Effector CD8-positive, alpha-beta T cell (primary cell): ENCODE data around the gene ST3GAL3.

Source experiments
- DNase-seq: peaks from one replicate; lab custom pipeline; 2025; lab: John Stamatoyannopoulos, UW
- total RNA-seq, 4 experiments: gene quantifications; one replicate each; lab custom pipeline; 2026; lab: John Stamatoyannopoulos, UW

Gene ST3GAL3, protein sequence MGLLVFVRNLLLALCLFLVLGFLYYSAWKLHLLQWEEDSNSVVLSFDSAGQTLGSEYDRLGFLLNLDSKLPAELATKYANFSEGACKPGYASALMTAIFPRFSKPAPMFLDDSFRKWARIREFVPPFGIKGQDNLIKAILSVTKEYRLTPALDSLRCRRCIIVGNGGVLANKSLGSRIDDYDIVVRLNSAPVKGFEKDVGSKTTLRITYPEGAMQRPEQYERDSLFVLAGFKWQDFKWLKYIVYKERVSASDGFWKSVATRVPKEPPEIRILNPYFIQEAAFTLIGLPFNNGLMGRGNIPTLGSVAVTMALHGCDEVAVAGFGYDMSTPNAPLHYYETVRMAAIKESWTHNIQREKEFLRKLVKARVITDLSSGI
- total RNA-seq: 4.1 to 9.6 (median 5.8) reads per million in 4 experiments

DNA sequence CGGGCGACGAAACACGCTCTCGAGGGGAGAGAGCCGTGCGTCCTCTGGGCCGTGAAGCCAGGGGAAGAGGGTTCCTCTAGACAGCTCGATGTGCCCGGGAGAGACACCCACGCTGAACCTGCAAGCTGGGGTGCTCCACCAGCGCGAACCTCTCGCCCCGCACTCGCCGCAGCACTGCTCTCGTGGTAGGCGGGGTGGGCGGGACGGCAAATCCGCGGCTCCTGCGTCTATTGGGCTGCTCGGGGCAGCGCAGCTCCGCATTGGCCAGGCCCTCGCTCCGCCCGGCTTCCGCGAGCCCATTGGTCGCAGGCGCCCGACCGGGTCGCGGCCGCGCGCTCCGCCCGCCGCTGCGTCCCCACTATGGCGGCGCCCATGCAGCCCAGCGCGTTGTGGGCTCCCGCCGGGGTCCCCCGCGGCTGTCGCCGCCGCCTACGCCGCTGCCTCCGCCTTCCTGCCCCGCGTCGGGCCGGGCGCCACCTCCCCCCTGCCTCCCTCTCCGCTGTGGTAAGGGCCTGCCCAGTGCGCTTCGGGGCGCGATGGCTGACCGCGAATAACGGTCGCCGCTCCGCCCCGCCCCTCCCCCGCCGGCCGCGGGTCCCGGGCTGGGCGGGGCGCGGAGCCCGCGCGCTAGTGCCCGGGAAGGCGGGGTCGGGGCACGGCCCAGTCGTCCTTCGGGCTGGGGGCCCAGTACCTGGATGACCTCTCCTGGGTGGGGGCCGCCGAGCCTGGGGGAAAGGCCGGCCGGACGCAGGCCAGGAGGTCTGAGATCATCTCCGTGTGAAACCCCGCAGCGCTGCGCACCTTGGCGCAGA, at the start of gene ST3GAL3:
ST3GAL3 (plus strand) TSS at position 347 of the 812 bp plus-strand sequence. CDS start 28,727 bp downstream, outside the sequence.
- DNase-seq: peak; percentile 80

DNA sequence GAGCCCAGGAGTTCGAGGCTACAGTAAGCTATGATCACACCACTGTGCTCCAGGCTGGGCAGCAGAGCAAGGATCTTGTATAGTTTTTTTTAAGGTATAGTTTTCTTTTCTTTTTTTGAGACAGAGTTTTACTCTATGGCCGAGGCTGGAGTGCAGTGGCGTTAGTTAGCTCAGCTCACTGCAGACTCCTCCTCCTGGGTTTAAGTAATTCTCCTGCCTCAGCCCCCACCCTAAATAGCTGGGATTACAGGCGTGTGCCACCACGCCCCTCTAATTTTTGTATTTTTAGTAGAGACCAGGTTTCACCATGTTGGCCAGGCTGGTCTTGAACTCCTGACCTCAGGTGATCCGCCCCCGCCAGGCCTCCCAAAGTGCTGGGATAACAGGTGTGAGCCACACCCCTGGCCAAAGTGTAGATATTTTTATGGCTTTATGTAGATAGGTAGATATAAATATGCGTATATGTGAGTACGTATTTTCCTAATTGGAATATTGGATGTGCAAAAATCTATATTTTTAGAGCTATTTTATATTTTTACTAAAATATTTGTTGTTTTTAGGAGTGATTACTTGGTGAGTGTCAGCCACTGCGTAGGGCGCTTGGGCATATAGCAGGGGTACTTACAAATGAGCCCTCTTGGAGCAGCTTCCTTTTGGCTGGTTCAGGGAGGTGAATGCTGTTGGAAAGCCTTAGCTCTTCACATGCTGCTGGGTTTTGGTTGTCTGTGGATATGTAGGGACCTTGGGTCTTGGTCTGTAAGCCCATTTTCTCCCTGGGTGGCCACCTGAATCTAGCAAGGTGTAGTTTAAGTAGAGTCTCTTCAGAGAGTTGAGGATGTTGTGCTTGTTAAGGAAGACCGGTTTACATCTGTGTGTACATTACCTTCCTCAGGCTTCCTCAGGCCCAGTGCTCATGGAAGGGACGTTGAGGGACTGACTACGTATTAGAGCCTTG, 47.8 kb upstream of the ST3GAL3 start:
- DNase-seq: no peak

DNA sequence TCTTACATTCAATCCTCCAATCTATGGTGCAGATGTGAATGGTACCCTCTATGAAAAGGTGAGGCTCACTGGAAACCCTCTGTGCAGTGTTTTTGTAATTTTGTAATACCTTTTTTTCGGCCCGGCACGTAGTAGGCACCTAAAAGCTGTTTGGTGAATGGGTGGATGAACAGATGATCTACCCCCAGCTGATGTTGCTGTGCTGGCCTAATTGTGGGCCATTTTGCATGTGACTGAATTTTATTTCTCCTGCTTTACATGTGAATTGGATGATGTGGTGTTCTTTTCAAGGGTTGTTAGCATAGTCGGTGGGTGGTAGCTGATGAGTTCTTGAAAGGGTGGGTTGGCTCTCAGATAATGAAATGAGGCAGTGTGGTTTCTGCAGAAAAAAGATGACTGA, 47.0 kb upstream of the ST3GAL3 start:
- DNase-seq: no peak

DNA sequence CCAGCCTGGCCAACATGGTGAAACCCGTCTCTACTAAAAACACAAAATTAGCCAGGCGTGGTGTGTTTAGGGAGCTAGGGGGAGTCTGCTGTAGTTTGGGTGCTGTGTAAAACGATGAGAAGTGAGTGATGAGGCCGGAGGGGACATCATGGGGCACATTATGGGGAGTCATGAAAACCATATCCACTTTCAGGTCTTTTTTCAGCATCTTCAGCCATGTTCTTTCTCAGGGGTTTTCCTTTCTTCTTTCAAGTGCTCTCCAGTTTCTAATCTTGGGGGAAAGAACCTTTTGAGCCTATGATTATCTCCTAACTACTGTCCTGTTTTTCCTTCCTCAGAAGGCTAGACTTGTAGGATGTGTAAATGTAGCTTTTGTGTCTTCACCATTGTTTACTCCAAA, 43.0 kb upstream of the ST3GAL3 start:
- DNase-seq: no peak

DNA sequence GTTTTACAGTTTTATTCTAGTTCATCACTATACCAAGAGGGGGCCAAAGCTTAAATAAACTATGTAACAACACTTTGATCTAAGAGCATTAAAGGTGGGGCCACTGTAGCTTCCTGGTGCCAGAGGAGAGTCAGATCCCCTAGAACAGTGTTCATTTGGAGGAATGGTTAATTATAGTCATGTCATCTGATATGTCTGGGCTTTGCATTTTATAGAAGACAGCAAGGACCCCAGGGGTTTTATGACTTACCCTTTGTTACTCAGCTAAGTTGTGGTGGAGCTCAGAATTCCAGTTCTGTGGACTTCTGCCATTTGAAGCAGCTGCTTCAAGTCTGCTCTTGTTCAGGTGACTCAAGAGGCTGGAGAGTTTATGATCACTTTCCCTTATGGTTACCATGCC, 40.7 kb upstream of the ST3GAL3 start:
- no peak for DNase-seq

DNA sequence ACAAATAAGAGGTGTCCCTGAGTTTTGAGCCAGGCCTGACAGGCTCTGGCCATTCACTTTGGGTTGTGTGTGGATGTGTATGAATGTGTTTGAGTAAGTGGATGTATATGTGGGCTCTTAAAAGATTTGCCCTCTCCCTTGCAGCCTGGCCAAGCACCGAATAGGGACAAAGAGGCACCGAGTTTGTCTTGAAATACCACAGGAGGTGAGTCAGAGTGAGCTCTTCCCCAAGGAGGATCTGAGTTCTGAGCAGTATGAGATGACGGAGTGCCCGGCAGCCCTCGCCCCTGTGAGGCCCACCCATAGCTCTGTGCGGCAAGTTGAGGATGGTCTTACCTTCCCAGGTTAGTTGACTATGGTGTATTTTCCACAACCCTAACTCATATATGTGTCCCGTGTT, 38.4 kb upstream of the ST3GAL3 start:
- no peak for DNase-seq

DNA sequence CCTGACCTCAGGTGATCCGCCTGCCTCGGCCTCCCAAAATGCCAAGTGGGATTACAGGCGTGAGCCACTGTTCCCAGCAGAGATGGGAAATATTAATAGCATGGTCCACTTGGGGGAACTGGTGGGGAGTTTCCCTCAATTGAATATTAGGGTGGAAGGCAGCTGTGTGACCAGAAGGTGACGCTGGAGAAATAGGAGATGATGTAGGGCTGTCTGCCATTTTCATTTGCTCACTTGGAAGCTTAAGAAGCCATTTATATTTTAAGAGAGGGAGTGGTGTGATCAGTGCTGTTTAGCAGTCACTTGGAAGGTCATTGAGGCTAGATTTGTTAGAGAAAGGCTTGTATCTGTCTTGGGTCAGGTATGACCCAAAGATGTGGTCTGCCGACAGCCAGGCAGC, 37.5 kb upstream of the ST3GAL3 start:
- DNase-seq: no peak

DNA sequence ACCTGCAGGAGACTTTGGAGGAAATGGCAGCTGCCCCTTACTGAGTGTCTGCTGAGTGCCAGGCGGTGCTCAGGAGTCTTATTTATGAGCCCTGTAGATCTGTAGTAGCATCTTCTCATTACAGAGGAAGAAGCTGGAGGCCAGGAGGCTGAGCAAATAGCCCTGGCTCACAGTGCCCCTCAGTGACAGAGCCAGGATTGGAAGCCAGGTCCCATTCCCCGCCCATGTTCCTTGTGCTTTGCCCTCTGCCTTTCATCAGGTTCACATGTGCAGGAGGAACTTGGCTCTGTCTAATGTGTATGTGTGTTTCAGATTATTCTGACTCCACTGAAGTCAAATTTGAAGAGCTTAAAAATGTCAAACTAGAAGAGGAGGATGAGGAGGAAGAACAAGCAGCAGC, 36.1 kb upstream of the ST3GAL3 start:
- DNase-seq: no peak

DNA sequence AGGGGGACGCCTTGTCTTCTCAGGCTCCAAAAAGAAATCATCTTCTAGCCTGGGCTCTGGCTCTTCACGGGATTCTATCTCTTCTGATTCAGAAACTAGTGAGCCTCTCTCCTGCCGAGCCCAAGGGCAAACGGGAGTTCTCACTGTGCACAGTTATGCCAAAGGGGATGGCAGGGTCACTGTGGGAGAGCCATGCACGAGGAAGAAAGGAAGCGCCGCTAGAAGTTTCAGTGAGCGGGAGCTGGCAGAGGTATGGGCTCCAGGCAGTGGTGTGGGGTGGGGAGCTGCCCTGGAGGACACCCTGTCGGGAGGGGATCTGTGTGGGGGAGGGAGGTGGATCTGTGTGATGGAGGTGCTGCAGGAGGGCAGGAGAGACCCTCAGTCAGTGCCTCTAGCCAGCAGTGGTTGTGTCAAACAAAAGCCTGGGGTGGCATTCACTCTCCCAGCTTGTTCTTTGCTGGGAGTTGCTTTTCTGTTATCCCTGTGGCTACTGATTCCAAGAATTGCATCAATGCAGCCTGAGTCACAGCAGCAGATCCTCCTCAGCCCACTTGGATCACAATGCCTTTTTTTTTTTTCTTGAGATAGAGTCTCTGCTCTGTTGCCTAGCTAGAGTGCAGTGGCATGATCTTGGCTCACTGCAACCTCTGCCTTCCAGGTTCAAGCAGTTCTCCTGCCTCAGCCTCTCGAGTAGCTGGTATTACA, 35.6 kb upstream of the ST3GAL3 start:
- no peak for DNase-seq

DNA sequence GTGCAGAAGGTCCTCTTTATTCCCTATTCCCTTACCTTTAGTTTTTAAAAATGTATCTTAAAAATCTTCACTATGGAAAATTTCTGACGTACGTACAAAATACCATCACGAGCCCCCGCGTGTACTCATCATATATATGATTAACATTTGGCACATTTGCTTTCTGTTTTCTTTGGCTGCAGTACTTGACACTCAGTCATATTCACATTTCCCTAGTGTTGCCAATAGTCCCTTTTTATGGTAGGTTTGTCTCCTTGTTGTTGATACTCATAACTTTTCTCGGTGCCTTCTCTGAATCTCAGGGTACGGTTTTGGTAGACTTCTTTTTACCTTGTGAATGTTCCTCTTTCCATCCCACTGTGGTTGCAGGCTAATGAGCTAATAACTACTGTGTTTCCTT, 34.1 kb upstream of the ST3GAL3 start:
- DNase-seq: no peak

DNA sequence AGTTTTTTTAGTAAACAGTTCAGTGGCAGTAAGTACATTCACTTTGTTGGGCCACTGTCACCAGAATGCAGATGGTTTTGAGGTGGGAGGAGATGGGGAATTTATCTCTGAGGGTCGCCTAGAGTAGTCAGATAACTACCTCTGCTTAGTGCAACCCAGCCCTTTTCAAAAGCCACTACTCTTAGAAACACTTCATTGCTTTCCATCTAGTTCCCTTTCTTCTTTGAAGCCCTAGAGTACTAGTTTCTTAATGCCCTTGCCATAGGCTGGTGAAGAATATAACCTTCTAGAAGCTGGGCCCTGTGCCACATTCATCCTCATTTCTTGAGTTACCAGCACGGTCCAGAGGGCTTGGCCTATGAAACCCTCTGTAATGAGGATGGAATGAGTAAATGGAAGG, 28.4 kb upstream of the ST3GAL3 start:
- DNase-seq: no peak

DNA sequence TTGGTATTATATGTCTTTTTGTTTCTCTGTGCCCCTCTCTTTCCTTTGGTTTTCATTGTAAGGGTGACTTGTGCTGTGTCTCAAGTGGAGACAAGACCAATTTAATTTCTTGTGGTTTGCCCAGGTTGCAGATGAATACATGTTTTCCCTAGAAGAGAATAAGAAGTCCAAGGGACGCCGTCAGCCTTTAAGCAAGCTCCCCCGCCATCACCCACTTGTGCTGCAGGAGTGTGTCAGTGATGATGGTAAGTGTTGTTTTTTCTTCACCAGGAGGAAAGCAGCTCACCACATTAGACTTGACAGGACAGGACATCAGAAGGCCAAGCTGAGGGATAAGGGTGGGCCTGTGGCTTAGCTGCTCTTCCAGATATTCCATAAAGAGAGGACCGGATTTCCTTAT, 23.8 kb upstream of the ST3GAL3 start:
- DNase-seq: no peak

DNA sequence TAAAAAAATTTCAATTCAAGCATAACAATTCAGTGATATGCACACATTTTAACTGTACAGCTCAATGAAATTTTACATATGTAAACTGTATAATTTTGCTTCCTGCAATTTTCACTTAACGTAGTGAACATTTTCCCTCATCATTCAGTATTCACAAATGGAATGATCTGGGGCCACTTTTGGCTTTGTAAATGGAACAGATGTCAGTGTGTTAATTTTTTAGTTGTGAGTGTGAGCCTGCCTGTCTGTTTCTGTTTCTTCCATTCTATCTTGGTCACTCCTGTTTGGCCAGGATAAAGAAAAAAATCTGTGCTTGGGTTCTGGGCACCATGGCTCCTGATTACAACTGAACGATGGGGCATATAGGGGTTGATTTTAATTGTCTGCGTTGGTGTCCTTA, 20.5 kb upstream of the ST3GAL3 start:
- no peak for DNase-seq

DNA sequence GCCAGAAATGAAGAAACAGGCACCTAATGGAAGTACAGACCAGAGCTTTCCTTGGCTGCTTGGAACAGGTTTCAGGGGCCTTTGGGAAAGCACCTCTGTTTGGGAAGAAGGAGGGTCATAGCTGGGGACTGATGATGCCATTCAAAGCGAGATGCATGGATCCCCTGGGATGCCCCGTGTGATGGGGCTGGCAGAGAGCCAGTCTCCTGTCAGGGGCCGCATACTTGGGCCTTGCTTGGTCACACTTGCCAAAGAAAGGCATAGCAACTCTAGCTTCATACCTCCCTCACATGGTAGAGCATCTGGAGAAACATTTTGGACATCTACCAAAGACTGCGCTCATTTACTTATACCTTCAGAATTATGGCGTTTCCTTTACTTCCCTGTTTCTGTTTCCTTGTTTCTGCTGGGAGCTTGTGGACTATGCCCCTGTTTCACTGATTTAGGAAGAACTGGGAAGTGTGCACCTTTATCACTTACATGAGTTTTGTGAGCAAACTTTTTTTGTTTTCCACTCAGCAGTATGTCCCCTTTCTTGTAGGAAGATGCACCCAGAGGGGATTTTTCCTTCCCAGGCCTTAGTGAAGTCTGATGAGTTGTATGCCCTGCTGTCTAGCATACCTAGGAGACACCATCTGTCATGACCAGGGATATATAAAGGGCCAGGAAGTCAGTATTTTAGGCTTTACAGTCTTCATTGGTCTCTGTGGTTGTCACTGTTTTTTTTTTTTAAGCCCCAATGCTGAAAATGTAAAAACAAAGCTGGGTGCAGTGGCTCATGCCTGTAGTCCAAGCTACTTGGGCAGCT, 19.8 kb upstream of the ST3GAL3 start:
- no peak for DNase-seq

DNA sequence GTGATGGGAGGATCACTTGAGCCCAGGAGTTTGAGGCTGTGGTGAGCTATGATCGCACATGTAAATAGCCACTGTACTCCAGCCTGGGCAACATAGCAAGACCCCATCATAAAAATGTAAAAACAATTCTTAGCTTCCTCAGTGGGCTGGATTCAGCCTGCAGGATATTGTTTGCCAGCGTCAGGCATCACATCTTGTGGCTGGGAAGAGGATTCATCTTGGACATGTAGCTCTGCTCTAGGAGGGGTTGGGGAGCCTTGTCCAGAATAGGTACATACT, 19.3 kb upstream of the ST3GAL3 start:
- no peak for DNase-seq

DNA sequence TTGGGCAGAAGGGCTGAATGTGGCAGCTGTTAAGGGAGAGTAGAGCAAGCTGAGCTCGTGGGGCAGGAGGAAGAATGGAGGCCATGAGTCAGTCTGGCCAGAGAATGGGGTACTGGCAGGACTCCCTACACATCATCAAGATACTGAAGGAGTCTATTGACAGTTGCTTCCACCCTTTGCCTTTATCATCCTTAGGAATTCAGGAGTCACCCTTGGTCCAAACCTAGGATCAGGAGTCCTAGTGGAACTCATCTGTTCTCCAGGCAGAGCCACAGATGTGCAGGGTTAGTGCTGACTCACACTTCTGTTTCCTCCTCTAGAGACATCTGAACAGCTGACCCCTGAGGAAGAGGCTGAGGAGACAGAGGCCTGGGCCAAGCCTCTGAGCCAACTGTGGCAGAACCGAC, 18.7 kb upstream of the ST3GAL3 start:
- DNase-seq: no peak

DNA sequence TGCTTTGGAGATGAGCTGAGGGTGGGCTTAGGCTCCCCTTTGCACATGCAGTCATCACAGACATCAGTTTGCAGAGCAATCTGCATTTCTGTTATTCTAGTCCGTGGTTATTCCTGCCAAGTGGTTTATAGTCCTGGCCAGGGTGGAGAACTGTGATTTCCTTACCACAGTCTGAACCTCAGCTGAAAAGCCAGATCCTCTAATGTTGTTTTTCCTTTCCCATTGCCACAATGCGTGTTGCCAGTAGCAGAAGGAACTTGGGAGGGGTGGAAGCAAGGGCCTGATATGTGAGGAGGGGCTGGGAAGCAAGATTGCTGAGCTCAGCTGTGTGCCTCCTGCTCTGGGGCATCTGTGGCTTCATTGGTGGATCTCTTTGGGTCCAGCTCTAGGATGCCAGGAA, 18.0 kb upstream of the ST3GAL3 start:
- DNase-seq: no peak

DNA sequence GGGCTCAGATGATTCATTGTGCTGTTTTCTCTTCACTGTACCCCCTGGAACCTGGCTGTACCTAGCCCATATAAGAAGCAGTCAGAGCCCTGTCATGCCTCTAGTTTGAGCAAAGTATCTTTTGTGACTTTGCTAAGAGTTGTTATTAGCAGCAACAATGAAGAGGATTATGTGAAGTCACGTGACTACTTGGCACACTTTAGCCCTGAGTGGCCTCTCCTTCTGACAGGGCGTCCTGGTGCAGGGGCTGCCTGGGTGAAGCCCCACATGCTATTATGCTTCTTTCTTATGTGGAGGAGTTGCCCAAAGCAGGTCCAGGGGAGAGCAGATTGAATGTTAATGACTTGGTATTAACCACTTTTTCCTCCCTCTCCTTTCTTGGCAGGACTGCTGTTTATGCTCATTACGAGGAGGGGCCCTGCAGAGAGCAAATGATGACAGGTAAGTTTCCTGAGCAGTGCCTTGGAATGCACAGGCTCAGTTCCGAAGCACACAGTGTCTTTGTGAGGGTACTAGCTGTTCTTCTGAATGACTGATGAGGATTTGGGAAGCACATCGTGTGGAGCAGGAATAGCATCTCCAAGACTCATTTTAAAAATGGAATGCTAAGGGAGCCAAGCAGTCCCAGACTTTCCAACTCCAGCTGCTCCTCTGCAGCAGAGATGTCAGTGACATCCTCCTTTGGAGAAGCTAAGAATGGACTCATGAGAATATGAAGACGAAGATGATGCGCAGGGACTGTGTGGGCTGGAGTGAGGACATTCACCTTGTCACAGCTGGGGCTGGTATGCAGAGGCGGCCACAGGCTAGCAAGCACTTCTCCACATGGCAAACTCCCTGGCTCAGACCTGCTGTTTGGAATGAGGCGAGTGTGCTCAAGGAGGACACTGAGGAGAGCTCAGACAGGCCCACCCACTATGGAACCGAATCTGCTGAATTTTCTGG, 15.2 kb upstream of the ST3GAL3 start:
- no peak for DNase-seq

DNA sequence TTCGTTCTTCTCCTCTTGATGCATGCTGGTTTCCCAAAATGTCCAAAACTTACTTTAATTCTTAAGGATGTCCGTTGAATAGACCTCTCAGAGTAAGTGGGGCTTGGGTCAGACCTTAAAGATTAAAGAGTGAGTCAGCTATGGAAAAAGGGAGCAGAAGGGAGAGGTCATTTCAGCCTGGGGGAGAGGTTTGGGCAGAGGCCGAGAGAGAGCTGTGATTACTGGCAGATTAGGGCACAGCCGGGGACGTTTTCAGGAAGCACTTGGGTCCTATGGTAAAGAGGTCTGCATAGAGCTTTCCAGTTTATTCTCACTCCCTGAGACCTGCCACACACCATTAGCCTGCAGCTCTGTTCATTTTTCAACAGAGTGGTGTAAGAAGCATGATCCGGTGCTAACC, 14.0 kb upstream of the ST3GAL3 start:
- DNase-seq: no peak

DNA sequence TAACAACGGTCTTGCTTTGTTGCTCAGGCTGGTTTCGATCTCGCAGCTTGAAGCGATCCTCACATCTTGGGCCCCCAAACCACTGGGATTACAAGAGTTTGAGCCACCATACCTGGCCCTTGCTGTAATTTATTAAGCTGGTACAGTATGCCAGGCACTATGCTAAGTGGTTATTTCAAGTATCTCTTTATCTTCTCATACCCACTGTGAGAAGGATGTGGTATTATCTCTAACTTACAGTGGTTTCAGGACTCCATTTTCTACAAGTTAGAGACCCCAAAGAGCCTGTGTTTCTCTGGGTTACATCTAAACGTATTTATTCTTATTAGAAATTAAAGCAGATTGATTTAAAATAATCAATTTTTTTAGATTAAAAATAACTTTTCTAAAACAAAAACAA, 8.1 kb upstream of the ST3GAL3 start:
- DNase-seq: no peak
